HG02943 (cell line): Measurements from ENCODE around the gene RAB25.
A peak's percentile ranks its signal among the peaks of the same experiment; 100 is the strongest.

Experiments
- ATAC-seq: cut with Tn5 transposase; IDR thresholded peaks from one replicate; pipeline ENCODE4 v1.9.1; 2021; ENCODE audit warnings: mild to moderate bottlenecking, low read depth, moderate library complexity; ENCODE audit not compliant: unreplicated experiment

Gene RAB25

DNA sequence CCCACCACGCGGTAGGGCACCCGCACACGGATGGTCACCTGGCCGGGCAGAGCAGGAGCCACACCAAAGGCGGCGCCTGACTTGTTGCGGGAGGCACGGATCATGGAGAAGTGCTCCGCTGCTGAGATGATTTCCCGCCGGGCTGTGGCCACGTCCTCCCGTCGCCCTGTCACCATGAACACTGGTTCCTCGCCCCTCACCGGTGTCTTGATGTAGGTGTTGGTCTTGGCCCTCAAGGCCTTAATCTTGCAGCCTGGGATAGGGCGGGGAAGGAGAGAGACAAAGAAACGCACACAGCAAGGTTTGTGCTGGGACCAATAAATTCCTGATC lies 16.4 kb downstream of the RAB25 start:
- ATAC-seq, result no peak

DNA sequence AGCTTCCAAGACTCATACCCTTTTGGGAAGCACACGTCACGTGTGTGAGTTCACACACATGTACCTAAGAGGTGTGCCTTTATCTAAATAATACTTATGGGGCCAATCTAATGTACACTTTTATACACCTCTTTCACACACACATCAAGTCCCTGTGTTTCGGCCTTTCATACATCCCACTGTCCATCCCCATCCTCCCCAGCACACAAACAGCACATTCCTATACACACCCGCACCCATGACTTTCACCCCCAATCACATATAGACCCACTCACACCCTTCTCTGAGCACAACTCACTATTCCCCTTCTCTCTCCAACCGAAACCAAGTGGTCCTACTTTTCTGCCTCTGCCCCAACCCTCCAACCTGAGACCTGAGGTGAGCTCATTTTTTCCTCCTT lies 17.8 kb downstream of the RAB25 start:
- ATAC-seq, result no peak

DNA sequence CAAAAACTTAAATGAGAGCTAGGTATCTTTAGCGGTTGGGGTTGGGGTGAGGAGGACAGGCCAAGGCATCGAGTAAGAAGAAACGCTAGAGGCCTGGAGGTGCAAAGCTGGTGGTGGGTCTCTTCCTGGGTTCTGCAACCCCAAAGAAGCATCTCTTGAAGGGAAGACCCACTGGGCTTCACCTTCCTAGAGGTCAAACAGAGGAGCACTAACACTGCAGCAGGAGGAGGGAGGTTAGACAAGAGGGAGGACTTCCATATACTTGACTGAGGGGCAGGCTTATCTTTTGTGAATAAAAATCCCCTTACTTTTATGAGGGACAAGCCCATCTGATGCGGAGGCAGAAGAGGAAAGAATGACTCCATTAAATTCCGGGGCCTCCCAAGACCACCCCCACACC lies 18.8 kb downstream of the RAB25 start:
- no peak for ATAC-seq

DNA sequence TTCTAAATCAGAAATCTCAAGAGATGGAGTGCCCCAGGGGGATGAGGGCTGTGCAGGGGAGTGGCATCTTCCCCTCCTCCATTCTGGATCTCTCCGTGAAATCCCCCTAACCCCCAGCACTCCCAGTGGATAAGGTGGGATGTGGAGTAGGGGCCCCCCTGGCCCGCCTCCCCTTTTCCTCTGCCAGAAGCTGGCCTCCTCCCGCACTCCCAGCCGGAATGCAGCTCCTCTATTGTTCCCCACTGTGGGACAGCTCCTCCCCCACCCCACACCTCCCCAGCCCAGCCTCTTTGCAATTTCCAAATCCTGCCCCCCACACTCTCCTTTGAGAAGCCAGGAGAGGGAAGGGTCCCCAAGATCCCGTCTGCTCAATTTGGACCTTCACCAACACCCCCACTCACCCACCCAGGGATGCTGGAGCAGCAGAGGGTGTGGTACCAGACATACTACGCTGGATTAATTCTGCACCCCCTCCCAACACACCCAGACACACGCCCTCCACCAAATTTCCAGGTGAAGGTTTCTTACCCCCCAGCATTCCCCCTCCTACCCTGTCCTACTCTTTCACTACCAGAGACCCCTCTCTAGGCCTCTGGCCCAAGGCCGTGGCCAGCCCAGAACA lies 19.4 kb downstream of the RAB25 start:
- ATAC-seq, result no peak

DNA sequence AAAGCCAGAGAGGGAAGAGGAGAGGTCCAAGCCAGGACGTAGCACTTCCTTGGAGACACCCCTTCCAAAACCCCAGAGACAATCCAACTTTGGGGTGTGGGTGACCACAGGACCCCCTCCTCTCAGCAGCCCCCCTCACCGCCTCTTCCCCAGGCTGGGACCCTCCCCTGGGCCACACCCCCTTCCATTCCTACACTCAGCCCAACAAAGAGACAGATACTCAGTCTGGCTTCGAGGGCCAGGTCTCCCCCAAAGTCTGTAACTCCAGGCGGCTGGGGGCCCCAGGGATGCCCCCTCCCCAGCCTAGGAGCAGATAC lies 19.9 kb downstream of the RAB25 start:
- ATAC-seq, result no peak

DNA sequence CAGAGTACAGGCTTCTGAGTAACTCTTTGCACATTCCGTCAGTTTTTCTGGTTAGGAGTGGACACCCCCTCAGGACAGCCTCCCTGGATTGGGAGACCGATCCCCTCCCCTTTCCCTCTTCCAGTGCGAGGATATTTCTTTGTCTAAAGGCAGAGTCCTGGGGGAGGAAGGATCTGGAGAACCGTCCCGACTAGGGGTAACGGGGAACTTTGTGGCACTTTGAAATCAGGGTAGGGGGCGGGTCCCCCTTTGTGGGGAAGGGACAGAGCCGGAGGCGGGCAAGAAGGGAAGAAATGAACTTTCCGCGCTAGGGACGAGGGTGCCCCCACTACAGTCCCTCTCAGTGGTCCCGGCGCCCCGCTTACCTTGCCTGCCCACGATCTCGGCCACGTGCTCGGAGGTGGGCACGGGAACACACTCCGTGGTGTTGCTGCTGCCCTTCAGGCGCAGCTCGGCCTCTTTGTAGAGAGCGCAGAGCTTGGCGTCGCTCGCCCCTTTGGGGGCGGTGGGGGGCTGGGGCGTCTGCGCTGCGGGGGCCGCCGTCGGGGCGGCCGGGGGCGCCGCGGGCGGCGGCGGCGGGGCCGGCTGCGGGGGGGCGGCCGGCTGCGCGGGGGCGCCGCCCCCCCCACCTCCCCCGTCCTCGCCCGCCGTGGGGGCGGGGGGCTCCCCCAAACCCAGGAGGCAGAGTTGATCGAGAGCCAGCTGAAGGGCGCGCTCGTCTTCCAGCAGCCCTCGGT lies 20.4 kb downstream of the RAB25 start:
- ATAC-seq, result no peak

DNA sequence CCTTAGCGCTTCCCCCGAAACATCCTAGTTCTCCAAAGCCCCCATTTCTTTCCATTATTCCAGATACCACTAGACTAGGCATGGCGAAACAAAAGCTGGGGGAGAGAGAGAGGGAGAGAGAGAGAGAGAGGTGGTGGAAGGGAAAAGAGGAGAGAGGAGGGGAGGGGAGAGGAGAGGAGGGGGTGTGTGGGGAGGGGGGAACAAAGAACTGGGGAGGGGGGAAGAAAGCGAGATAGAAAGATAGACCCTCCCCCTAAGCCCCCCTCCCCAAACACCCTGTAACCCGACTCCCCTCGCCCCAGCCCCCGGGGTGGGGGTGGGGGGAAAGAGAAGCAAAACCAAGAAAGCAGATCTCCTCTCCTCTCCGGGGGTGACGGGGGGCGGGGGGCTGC lies 21.0 kb downstream of the RAB25 start:
- ATAC-seq, result no peak

DNA sequence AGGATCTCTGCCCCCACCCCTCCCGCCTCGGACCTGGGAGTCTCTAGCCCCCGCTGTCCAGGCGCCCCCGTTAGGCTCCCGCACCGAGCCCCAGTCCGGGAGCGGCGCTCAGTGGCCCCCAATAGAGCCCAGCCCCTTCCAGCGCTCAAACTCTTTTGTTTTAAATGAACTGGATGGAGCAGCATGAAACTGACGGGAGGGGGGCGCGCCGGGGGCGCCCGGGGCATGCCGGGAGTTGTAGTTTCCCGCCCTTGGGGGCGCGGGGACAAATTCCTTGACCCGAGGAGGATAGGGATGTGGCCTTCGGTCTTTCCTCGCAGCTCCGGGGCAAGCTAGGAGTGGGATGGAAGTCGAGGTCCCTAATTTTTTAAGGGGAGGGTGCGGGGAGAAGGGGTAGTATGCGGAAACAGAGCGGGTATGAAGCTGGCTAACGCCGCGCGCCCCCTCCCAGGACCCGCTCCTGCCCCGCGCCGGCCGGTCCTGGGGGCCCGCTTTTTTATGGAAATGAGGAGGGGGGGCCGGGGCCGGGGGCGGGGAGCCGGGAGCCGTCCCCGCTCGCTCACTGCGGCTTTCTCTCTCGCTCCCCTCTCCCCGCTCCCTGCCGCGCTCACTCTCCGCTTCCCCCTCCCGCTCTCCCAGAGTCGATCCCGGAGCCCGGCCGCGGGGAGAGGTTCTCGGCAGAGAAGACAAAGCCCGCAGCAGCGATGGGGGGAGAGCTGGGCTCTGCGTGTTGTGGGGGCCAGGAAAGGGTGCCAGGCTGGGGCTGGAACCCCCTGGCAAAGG lies 21.5 kb downstream of the RAB25 start, which contains the start of gene MEX3A:
MEX3A (minus strand) TSS at position 157 of the 783 bp plus-strand sequence. CDS start 467 bp downstream, outside the sequence.
- ATAC-seq, result no peak

DNA sequence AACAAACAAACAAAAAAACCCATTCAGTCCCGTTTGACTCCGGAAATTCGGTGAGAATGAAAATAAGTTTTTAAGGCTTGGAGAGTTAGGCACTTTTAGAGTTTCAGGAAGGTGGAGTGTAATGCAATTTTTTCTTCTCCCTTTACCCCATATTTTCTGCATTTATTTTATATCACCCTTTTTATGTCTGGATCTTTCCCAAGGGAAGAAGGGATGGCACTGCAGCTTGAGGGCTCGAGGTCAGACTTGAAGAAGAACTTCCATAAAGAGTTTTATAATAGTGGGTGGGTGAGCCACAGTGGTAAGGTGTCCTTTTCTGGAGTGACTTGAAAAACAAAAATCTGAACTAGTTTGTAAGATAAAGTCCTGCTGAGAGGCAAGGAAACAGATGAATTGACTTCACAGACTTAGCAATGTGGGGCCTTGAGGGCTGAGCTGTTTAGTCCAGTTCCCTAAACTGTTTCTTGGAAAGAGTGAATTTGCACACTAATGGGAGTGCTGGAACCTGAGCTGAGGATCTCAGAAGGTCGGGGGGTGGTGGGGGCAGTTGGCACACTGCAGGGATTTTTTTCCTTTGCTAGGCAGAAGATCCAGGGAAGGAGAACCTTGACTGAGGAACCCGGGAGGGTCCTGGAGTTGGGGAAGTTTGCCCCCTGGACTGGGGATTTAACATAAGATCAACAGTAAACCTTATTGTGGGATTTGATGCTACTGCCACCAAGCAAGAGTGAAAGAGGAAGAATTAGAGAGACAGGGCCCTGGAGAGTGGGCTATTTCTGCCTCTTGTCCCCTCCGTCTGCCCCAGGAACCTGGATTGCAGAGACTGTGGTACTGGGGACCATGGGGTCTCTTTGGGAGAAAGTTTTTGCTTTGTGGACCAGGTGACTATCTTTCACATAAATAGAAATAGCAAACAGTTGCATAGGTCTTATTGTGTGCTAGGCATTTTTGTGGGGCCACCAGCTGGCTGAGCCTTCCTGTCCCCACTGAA lies 23.1 kb downstream of the RAB25 start:
- ATAC-seq, result no peak

DNA sequence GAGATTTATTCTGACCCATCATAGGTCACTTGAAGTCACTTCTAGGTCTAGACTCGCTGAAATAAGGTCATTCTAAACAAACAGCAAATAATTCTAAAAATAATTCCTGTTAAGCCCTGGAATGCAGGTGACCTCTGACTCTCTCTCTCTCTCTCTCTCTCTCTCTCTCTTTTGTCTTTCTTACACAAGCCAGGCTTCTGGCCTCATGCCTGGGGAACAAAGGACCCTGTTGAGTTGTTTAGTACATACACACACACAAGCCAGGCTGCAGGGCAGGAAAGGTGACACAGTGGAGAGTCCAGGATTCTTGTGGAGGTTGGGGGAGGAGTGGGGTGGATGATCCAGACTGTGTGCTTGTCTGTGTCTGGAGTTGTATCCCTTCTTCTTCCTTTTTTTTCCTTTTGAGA lies 25.3 kb downstream of the RAB25 start:
- no peak for ATAC-seq

DNA sequence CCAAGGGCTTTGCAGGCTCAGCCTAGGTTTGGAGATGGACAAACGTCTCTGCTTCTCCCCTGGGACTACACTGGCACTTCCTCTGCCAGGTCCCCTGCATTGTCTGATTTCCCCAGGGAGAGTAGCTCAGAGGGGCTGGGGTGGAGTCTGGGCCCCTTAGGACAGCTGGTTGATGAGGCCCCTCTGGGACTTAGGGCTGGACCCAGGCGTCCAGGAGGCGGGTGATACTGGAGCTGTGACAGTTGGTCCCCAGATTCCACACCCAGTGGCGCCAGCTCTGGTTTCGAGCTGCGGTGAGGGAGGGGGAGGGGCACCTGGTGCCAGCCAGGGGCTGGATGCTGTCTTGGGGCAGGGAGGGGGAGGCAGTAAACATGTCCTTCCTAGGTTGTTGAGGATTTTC lies 28.7 kb downstream of the RAB25 start:
- no peak for ATAC-seq

DNA sequence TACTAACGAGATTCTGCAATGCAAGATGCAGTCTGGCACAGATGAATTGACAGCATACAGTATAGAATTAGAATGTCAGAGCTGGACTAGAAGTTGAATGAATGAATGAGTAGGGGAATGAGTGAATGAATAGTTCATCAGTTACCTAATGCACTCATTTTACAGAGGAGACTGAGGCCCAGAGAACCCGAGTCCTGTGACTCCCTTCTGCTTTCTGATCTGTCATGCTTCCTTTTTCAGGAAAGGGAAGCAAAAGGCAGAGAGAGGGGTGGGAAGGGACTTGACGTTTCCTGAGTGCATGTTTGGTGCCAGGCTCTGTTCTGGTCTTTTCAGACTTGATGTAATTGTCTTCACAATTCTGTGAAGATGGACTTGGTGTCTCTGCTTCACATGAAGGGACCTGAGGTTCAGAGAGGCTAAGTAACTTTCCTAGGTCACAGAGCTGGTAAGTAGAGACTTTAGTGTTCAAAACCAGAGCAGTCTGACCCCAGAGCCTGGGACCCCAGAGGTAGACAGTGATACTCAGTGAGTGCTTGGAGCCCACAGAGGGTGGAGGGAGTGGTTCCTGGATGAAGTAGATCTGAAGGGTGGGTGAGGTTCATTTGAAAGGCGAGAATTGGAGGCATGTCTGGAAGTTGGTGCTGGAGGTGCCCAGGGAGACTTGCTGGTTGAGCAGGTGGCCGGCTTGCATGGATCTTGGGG lies 29.3 kb downstream of the RAB25 start:
- no peak for ATAC-seq

DNA sequence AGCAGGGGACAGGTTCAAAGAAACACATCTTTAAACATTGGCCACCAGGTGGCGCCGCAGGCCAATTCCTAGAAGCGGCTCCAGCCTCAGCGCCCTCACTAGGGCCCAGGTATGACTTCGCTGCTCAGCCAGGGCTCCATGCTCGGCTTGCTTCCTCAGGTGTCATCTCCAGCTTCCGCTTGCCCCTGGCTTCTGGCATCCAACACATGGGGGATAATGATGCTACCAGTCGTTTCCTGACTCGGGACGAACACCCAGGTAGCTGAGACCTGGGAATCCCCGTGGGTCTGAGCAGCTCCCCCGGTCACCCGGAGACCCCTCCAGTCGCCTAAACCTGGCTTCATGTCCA lies 29.9 kb downstream of the RAB25 start:
- no peak for ATAC-seq

DNA sequence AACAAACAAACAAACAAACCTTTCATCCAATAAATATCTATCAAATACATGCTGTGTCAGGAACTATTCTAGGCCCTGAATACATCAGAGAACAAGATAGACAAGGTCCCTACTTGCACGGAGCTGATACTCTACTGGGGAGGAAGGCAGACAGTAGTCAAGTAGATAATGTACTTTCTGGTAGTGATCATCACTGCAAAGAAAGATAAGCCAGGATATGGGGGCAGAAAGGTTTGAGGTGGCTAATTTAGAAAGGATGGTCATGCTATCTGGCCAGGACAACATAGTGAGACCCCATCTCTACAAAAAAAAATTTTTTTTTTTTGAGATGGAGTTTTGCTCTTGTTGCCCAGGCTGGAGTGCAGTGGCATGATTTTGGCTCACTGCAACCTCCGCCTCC lies 30.6 kb downstream of the RAB25 start:
- no peak for ATAC-seq

DNA sequence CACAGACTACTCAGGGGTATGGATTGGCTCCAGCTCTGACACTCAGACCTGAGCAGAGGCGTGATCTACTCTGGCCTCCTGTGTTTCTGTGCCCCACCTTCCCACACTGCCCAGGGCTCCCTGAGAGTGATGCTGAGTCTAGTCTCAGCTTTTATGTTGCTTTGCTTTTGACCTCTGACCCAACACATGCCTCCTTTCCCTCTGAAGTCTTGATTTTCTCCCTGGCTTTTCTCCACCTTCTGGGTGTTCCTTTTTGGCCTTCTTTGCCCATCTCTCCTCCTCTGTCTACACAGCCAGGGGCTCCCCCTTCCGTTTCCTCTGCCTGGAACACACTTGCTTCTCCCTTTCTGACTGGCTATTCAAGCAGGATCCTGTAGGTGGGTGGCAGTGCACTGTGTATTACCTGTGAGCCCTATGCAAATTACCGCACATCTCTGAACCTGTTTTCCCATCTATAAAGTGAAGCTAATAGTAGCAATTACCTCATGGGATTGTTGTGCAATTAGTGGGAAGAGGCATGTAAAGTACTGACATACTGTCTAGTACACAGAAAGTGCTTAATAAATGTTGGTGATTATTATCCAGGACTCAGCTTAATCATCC lies 35.0 kb downstream of the RAB25 start:
- no peak for ATAC-seq

DNA sequence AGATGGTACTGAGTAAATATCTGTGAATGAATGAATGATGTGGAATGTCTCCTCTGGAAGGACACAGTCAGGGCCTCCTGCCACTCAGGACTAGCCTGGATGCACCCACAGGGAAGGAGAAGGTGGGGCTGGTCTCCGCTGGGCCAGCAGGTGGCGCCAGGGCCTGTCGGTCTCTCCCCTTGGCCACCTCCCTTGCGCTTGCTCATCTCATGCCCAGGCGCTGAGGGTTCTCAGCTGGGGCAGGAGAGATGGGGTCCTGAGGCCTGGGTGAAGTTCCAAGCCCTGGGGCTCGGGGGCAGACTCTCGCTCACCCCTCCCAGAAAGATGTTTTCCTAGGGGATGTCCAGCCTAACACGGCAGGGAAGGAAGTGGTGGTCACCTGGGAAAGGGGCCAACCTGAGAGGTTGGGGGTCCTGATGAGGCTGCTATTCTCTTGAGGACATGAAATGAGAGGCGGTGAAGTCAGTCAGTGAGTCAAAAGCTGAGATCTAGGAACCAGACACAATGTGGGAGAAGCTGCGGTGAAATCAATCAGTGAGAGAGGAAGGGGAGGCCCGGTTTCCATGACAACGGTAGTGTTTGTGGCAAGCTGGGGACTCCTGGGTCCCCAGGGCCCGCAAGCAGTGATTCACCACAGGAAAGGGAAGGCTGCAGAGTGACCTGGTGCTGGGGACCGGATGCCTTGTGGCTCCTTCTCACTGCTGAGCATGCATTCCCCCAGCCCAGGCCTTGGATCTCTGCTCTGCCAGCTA lies 35.9 kb downstream of the RAB25 start:
- ATAC-seq, result peak; percentile 54

DNA sequence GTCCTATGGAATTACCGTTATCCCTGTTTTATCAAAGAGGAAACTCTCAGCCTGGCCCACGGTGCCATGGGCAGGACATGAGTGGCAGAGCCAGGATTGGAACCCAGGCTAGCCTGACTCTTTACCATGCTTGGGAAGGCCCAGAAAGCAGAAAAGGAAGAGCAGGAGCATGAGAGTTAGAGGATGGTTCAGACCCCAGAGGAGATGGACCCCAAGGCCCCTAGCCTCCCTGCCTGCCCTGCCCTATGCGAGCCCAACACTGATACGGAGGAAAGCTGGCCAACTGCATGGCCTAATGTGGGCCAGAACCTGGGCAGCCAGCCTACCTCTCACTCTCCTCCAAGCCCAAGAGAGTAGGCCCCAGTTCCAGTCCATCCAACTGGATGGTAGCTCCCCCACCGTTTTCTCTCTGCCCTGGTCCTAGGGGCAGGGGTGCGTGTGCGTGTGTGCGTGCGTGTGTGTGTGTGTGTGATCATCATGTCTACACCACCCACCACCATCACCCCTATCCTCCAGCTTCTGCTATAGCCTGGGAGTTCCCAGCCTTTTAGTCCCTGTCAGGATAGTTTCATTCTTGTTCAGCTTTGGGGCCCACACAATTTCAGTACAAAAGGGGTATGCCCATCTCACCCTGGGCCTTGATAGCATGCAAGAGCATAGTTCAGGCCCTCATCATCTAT lies 36.7 kb downstream of the RAB25 start:
- ATAC-seq, result no peak

DNA sequence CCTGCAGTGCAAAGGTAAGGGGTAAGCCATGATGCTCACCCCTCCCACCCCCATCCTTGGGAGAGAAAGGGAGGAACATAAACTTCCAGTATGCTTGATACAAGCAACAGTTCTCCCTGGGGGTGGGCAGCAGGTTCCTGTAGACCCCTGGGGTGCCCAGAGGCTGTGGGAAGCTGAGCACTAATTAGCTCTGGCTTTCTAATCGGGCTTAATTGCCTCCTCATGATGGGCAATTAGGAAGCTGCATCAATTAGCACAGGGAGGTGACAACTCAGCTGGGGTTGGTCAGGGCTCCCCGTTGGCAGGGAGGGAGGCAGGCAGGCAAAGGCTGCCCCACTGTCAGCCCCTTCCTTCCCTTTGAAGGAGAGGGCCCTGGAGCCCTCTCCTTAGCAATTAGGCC lies 37.8 kb downstream of the RAB25 start:
- no peak for ATAC-seq

DNA sequence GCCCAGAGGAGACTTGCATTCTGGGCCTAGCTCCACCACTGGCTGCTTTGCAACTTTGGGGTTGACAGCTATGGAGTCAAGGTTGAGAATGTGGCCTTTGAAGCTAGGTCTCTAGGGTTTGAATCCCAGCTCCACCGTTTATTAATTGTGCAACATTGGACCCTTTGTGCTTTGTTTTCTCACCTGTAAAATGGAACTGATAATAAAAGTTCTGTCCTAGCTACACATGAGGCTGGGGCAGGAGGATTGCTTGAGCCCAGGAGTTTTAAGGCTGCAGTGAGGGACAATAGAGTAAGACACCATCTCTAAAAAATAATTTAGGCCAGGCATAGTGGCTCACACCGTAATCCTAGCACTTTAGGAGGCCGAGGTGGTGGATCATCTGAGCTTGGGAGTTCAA lies 38.3 kb downstream of the RAB25 start:
- no peak for ATAC-seq
